ENCODE measurements around the gene ARCN1.
A peak's percentile ranks its signal among the peaks of the same experiment; 100 is the strongest.
"Not testable (repeated sequence)": the region's sequence is repeated elsewhere in the genome, so short reads cannot be mapped to it uniquely, and the experiment has no call there.

The ARCN1 gene

GRCh38 chr11:118606844-118607228 is 34.6 kb downstream of the ARCN1 start:
- DNase-seq, result no peak

GRCh38 chr11:118607401-118608359 is 35.5 kb downstream of the ARCN1 start, which contains the start of gene PHLDB1:
PHLDB1 (plus strand) TSS chr11:118607615; CDS start chr11:118613837, 6,222 bp downstream.
- no peak for DNase-seq

- DNase-seq, result no peak
Measured at GRCh38 chr11:118608360-118609227, 36.4 kb downstream of the ARCN1 start.

- DNase-seq, result no peak
Measured at GRCh38 chr11:118609380-118610224, 37.4 kb downstream of the ARCN1 start.

- DNase-seq, result no peak
Measured at GRCh38 chr11:118610225-118610772, 38.1 kb downstream of the ARCN1 start.

- no peak for DNase-seq
Measured at GRCh38 chr11:118610773-118611432, 38.7 kb downstream of the ARCN1 start.

GRCh38 chr11:118611433-118611795 is 39.2 kb downstream of the ARCN1 start:
- not testable (repeated sequence) for DNase-seq

GRCh38 chr11:118612378-118612777 is 40.2 kb downstream of the ARCN1 start:
- no peak for DNase-seq

GRCh38 chr11:118614511-118614910 is 42.3 kb downstream of the ARCN1 start:
- no peak for DNase-seq

GRCh38 chr11:118615282-118615975 is 43.2 kb downstream of the ARCN1 start:
- DNase-seq, result no peak

- no peak for DNase-seq
Measured at GRCh38 chr11:118615976-118616371, 43.8 kb downstream of the ARCN1 start.

GRCh38 chr11:118618115-118618990 is 46.1 kb downstream of the ARCN1 start:
- no peak for DNase-seq

GRCh38 chr11:118618991-118619375 is 46.8 kb downstream of the ARCN1 start:
- no peak for DNase-seq

- no peak for DNase-seq
Measured at GRCh38 chr11:118619444-118620197, 47.4 kb downstream of the ARCN1 start.

GRCh38 chr11:118620529-118621070 is 48.4 kb downstream of the ARCN1 start:
- DNase-seq, result no peak

GRCh38 chr11:118621071-118621783 is 49.0 kb downstream of the ARCN1 start:
- DNase-seq, result peak; percentile 3

- DNase-seq, result no peak
Measured at GRCh38 chr11:118621784-118622375, 49.7 kb downstream of the ARCN1 start.

Data from SIG-M5 (cell line).